SK-N-SH (cell line): ENCODE measurements around the gene EME2. TPM values are rescaled to one million over a fixed set of nuclear protein-coding genes. Genes with fewer than 3 reads are reported as not detected.

Source experiments
- CTCF ChIA-PET: fragments of 300-600, 350-600 bp; formaldehyde crosslinking; extraction: SDS; loops from one replicate; lab custom pipeline; 2021; lab: Yijun Ruan, JAX
- POLR2A ChIA-PET: fragments of 350-600 bp; sonication (Branson Sonifier 250); formaldehyde crosslinking; extraction: SDS; loops from one replicate; lab custom pipeline; 2020; ENCODE audit warnings: antibody characterized with exemption, inconsistent platforms; lab: Yijun Ruan, JAX
- DNase-seq: peaks from one replicate; pipeline ENCODE4 v3.0.0; 2012
- H2AFZ ChIP-seq: fragments of 200-600 bp; sonication (generic); 2 replicates; pipeline ENCODE4 v1.8.1; 2016; ENCODE audit warnings: antibody characterized with exemption, mild to moderate bottlenecking, low read depth
- H3F3A ChIP-seq: fragments of 200-600 bp; sonication (generic); replicated peaks from 2 replicates; pipeline ENCODE3; 2016; ENCODE audit warnings: antibody characterized with exemption, mild to moderate bottlenecking; ENCODE audit not compliant: insufficient read depth
- H3K27ac ChIP-seq, 2 experiments: fragments of 200-500 bp in 1 of 2; fragments of 200-600 bp in 1 of 2; sonication (Bioruptor generic) in 1 of 2; sonication (generic), shearing (Covaris generic) in 1 of 2; 2 replicates each; pipeline versions ENCODE4 v1.5.1 to v1.6.1; 2014 to 2016; ENCODE audit warnings: low read depth in 2 of 2, inconsistent platforms in 1 of 2, low read length in 1 of 2, mild to moderate bottlenecking in 1 of 2, mixed read lengths in 1 of 2
- H3K27me3 ChIP-seq: fragments of 200-600 bp; sonication (generic), shearing (Covaris generic); 2 replicates; pipeline ENCODE4 v1.6.1; 2016; ENCODE audit warnings: mixed run types; ENCODE audit not compliant: insufficient read depth
- H3K36me3 ChIP-seq, 2 experiments: fragments of 200-500 bp in 1 of 2; fragments of 200-600 bp in 1 of 2; sonication (Bioruptor generic) in 1 of 2; sonication (generic) in 1 of 2; replicated peaks in 1 of 2; 2 replicates each; pipeline versions ENCODE3 to v1.5.1; 2014 to 2016; ENCODE audit warnings: low read length in 1 of 2, mild to moderate bottlenecking in 1 of 2; ENCODE audit not compliant: insufficient read depth in 2 of 2, control insufficient read depth in 1 of 2
- H3K4me1 ChIP-seq, 2 experiments: fragments of 200-500 bp in 1 of 2; fragments of 200-600 bp in 1 of 2; sonication (Bioruptor generic) in 1 of 2; sonication (generic), shearing (Covaris generic) in 1 of 2; 2 replicates each; pipeline versions ENCODE4 v1.5.1 to v1.6.1; 2014 to 2016; ENCODE audit warnings: low read depth in 1 of 2, low read length in 1 of 2, mixed run types in 1 of 2; ENCODE audit not compliant: insufficient read depth in 2 of 2, control insufficient read depth in 1 of 2
- H3K4me2 ChIP-seq: fragments of 200-600 bp; sonication (generic), shearing (Covaris generic); 2 replicates; pipeline ENCODE4 v1.6.1; 2017; ENCODE audit warnings: mixed run types
- H3K4me3 ChIP-seq, 2 experiments: fragments of 200-500 bp in 1 of 2; fragments of 200-600 bp in 1 of 2; sonication (Bioruptor generic) in 1 of 2; sonication (generic), shearing (Covaris generic) in 1 of 2; 2 replicates each; pipeline versions ENCODE4 v1.5.1 to v1.8.1; 2014 to 2016; ENCODE audit warnings: low read depth in 2 of 2, inconsistent platforms in 1 of 2, low read length in 1 of 2, mild to moderate bottlenecking in 1 of 2, mixed read lengths in 1 of 2, moderate library complexity in 1 of 2
- H3K79me2 ChIP-seq: fragments of 200-600 bp; sonication (generic); 2 replicates; pipeline ENCODE4 v1.8.1; 2017; ENCODE audit warnings: mild to moderate bottlenecking; ENCODE audit not compliant: insufficient read depth
- H3K9ac ChIP-seq: fragments of 200-600 bp; sonication (generic); 2 replicates; pipeline ENCODE4 v1.6.1; 2017; ENCODE audit warnings: mixed run types
- H3K9me2 ChIP-seq: fragments of 200-600 bp; sonication (generic); 2 replicates; pipeline ENCODE4 v1.6.1; 2017; ENCODE audit warnings: mixed run types
- H3K9me3 ChIP-seq: fragments of 200-600 bp; sonication (generic); 2 replicates; pipeline ENCODE4 v1.6.1; 2017; ENCODE audit warnings: mixed run types, mild to moderate bottlenecking, moderate library complexity
- H4K20me1 ChIP-seq: fragments of 200-600 bp; sonication (generic); 2 replicates; pipeline ENCODE4 v1.6.1; 2017; ENCODE audit warnings: mild to moderate bottlenecking, mixed run types; ENCODE audit not compliant: insufficient read depth
- CHD2 ChIP-seq: fragments of 150-350 bp; IDR thresholded peaks from 2 replicates; pipeline ENCODE4 v1.6.1; 2018; ENCODE audit warnings: low read length; ENCODE audit not compliant: partially characterized antibody
- CTCF ChIP-seq: fragments of 200-600 bp; sonication (generic); IDR thresholded peaks from 2 replicates; pipeline ENCODE4 v1.6.1; 2017; ENCODE audit warnings: antibody characterized with exemption, mild to moderate bottlenecking, moderate library complexity
- EP300 ChIP-seq, 2 experiments: IDR thresholded peaks; 2 replicates each; pipeline versions ENCODE4 v1.4.0 to v1.6.1; 2012; ENCODE audit warnings: borderline replicate concordance in 1 of 2, low read depth in 1 of 2, low read length in 1 of 2
- EZH2phosphoT487 ChIP-seq: fragments of 200-600 bp; sonication (generic); IDR thresholded peaks from 2 replicates; pipeline ENCODE4 v1.6.1; 2017; ENCODE audit warnings: low read depth, mixed run types, mild to moderate bottlenecking, antibody characterized with exemption, moderate library complexity, borderline replicate concordance
- FOSL2 ChIP-seq: IDR thresholded peaks from 2 replicates; pipeline ENCODE4 v1.4.0; 2012; ENCODE audit warnings: low read depth, mild to moderate bottlenecking, moderate library complexity, borderline replicate concordance
- GABPA ChIP-seq: IDR thresholded peaks from 2 replicates; pipeline ENCODE4 v1.4.0; 2012; ENCODE audit warnings: low read depth, mild to moderate bottlenecking
- JUND ChIP-seq: IDR thresholded peaks from 2 replicates; pipeline ENCODE4 v1.4.0; 2012
- MEF2A ChIP-seq: IDR thresholded peaks from 2 replicates; pipeline ENCODE4 v1.4.0; 2012; ENCODE audit warnings: low read depth, borderline replicate concordance
- MXI1 ChIP-seq: IDR thresholded peaks from 2 replicates; pipeline ENCODE4 v1.6.1; 2012; ENCODE audit warnings: mild to moderate bottlenecking, low read depth, low read length, improper control_type of control experiment
- NRF1 ChIP-seq: IDR thresholded peaks from 2 replicates; pipeline ENCODE4 v1.6.1; 2012; ENCODE audit warnings: low read depth, mild to moderate bottlenecking, low read length
- POLR2AphosphoS5 ChIP-seq: IDR thresholded peaks from 2 replicates; pipeline ENCODE4 v1.6.1; 2012; ENCODE audit warnings: low read depth, low read length
- REST ChIP-seq: IDR thresholded peaks from 2 replicates; pipeline ENCODE4 v1.6.1; 2012; ENCODE audit warnings: mild to moderate bottlenecking, low read depth, low read length, moderate library complexity
- RXRA ChIP-seq: IDR thresholded peaks from 2 replicates; pipeline ENCODE4 v1.4.0; 2012; ENCODE audit warnings: low read depth, mild to moderate bottlenecking, borderline replicate concordance
- USF1 ChIP-seq: IDR thresholded peaks from 2 replicates; pipeline ENCODE4 v1.4.0; 2012; ENCODE audit warnings: low read depth, borderline replicate concordance
- WGBS: methylation state at CpG from one replicate; pipeline ENCODE4 v1.1.6; 2017; ENCODE audit warnings: low lambda C conversion rate; 5-methylcytosine and 5-hydroxymethylcytosine counted together
- polyA plus RNA-seq, 3 experiments: library from polyadenylated mRNA; depleted of rRNA; stranded (reverse); fragments of >200 nt; gene quantifications; 2 replicates each; pipeline ENCODE4 v1.2.3, GENCODE V29; 2012
- TF ChIP-seq, protein P1 (sequence below): IDR thresholded peaks from 2 replicates; pipeline ENCODE4; 2012

EME2 gene
- polyA plus RNA-seq, 1 of the 3 experiments (the other 2 are of a cell fraction), result 10.1 TPM

DNA sequence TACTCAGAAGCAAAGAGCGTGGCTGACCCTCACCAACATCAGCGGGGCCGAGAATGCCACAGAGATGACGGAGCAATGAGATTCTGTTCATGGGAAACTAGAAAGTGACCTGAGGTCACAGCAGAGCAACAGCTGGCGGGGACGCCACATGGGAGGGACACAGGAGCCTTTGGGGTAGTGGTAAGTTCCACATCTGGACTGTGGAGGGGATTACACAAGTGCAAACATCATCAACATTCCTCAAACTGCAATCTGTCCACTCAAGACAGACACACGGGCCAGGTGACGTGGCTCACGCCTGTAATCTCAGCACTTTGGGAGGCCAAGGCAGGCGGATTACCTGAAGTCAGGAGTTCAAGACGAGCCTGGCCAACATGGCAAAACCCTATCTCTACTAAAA is 42.9 kb downstream of the EME2 start:
- 94% methylated on average over 10 of the region's 11 CpGs for WGBS
- peaks cover 7% of the 10 kb centered on the region for H3F3A ChIP-seq
- no peaks in the 10 kb centered on the region for H3K9me2 ChIP-seq
- no peak overlapping the region for H2AFZ ChIP-seq
- no peak for DNase-seq
- H3K4me3 ChIP-seq, result no peak overlapping the region
- H3K4me2 ChIP-seq, result no peak overlapping the region
- ChIA-PET CTCF (no interaction called here), POLR2A (no interaction called here)
- H3K9me3 ChIP-seq, result no peaks in the 10 kb centered on the region
- no peak overlapping the region for H3K9ac ChIP-seq
- H3K79me2 ChIP-seq, result peaks cover 4% of the 10 kb centered on the region; the same call in 1 of the 2 replicates
- TF ChIP-seq EP300 (IDR thresholded peaks at IDR 0.05; ENCODE audit: borderline replicate concordance in 1 of 2, low read depth in 1 of 2, low read length in 1 of 2) (no peak), MXI1 (no peak), MEF2A (no peak), NRF1 (no peak), JUND (no peak), EZH2phosphoT487 (no peak), CHD2 (no peak), REST (no peak), POLR2AphosphoS5 (no peak), FOSL2 (no peak), RXRA (no peak), GABPA (no peak)
- H3K27me3 ChIP-seq, result no peaks in the 10 kb centered on the region
- H3K36me3 ChIP-seq, result peaks cover 0 to 14% of the 10 kb centered on the region in 2 experiments
- H3K27ac ChIP-seq, result no peak overlapping the region
- no peaks in the 10 kb centered on the region for H3K4me1 ChIP-seq
- H4K20me1 ChIP-seq, result no peaks in the 10 kb centered on the region

GRCh38 chr16:1816396-1817275 is 44.0 kb downstream of the EME2 start:
- TF ChIP-seq USF1 (no peak), CTCF (no peak), EZH2phosphoT487 (no peak), GABPA (no peak)
- TF ChIP-seq, protein P1, sequence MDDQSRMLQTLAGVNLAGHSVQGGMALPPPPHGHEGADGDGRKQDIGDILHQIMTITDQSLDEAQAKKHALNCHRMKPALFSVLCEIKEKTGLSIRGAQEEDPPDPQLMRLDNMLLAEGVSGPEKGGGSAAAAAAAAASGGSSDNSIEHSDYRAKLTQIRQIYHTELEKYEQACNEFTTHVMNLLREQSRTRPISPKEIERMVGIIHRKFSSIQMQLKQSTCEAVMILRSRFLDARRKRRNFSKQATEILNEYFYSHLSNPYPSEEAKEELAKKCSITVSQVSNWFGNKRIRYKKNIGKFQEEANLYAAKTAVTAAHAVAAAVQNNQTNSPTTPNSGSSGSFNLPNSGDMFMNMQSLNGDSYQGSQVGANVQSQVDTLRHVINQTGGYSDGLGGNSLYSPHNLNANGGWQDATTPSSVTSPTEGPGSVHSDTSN, result no peak
- TF ChIP-seq, all 33 proteins: peak for 0
- H3K4me2 ChIP-seq, result no peak overlapping the region
- H3K36me3 ChIP-seq, result peaks cover 0 to 14% of the 10 kb centered on the region in 2 experiments
- H3K4me3 ChIP-seq, result no peak overlapping the region
- no peak for DNase-seq
- ChIA-PET POLR2A (no interaction called here), CTCF (no interaction called here)
- no peaks in the 10 kb centered on the region for H3K9me2 ChIP-seq
- no peaks in the 10 kb centered on the region for H4K20me1 ChIP-seq
- no peak overlapping the region for H3K9ac ChIP-seq
- WGBS, result 91% methylated on average over 31 of the region's 40 CpGs
- peaks cover 7% of the 10 kb centered on the region for H3F3A ChIP-seq
- no peak overlapping the region for H2AFZ ChIP-seq
- H3K4me1 ChIP-seq, result no peaks in the 10 kb centered on the region
- peaks cover 4% of the 10 kb centered on the region; the same call in 1 of the 2 replicates for H3K79me2 ChIP-seq
- no peaks in the 10 kb centered on the region for H3K27me3 ChIP-seq
- no peaks in the 10 kb centered on the region for H3K9me3 ChIP-seq
- H3K27ac ChIP-seq, result no peak overlapping the region
